AG09319 (cell line): ENCODE measurements around the gene PHTF1.

Source experiments
- DNase-seq: peaks from one replicate; pipeline ENCODE4 v3.0.0-alpha.2; 2010; ENCODE audit warnings: low read depth; ENCODE audit errors: extremely low read depth
- TF ChIP-seq, protein P1 (sequence below): IDR thresholded peaks from 2 replicates; pipeline ENCODE4 v1.5.1; 2011; ENCODE audit warnings: low read depth, mild to moderate bottlenecking, inconsistent platforms, low read length, moderate library complexity

Gene PHTF1

DNA sequence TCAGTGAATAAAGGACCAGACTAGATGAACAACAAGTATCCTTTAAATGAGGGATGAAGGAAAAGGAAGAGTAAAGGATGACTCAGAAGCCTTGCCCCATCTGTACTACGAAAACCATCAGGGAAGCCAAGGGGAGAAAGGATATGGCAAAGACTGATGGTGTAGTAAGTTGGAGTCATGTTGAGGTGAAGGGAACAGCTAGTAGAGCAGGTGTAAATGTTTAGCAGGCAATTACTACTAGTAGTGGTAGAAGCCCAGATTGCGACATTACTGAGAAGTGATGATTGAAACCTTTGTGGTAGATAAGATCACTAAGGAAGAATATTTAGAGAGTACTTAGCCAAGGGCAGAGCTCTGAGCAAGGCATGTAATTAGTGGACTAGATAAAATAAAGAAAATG lies 84.0 kb downstream of the PHTF1 start:
- TF ChIP-seq, protein P1, sequence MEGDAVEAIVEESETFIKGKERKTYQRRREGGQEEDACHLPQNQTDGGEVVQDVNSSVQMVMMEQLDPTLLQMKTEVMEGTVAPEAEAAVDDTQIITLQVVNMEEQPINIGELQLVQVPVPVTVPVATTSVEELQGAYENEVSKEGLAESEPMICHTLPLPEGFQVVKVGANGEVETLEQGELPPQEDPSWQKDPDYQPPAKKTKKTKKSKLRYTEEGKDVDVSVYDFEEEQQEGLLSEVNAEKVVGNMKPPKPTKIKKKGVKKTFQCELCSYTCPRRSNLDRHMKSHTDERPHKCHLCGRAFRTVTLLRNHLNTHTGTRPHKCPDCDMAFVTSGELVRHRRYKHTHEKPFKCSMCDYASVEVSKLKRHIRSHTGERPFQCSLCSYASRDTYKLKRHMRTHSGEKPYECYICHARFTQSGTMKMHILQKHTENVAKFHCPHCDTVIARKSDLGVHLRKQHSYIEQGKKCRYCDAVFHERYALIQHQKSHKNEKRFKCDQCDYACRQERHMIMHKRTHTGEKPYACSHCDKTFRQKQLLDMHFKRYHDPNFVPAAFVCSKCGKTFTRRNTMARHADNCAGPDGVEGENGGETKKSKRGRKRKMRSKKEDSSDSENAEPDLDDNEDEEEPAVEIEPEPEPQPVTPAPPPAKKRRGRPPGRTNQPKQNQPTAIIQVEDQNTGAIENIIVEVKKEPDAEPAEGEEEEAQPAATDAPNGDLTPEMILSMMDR: no peak
- no peak for DNase-seq

DNA sequence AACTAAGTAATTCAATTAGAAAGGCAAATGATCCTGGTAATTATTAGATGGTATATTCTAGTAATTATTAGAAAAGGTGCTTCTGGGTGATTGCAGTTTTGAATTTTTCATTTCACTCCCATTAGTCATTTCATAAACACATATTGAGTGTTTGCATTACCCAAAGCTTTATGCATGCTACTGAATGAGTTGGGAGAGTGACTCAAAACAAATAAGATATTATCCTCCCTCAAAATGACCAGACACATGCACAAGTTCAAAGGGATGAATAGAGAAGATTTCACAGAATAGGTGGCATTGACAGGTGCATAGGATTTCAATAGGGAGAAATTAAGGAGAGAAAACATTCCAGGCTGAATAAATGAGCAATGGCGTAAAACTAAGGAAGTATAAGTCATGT lies 84.7 kb downstream of the PHTF1 start:
- no peak for DNase-seq
- TF ChIP-seq, protein P1: no peak

DNA sequence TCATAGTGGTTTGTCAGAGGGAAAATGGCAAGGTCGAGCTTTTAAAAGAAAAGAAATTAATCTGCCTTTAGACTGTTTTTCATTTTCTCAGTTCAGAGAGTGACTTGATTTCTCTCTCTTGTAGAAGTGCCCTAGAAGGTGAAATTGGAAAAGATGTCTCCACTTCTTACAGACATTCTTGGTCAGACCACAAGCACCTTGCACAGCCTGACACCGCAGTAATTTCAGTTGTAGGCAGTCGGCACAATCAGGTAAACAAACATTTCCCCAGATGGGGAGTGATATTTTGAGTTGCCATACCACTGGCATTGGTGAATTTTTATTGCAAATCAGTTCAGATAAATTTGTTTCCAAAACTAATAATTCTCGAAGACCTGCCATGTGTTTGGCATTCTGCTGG lies 86.8 kb downstream of the PHTF1 start:
- no peak for DNase-seq
- TF ChIP-seq, protein P1: no peak

DNA sequence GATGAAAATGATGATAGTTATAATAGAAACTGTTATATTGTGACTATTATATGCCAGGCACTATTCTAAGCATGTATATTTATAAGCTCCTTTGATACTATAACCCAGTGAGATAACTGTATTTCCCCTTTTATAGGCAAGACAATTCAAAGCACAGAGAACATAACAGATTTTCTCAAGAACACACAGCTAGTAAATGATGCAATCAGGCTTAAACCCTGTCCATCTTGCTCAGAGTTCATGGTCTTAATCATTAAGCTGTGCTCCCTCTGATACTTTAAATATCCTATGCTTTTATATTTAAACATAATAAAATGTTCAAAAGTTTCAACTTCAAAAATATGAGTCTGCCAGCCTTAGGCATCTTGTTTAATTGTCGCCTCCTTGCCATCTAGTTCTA lies 88.6 kb downstream of the PHTF1 start:
- DNase-seq: no peak
- TF ChIP-seq, protein P1: no peak

DNA sequence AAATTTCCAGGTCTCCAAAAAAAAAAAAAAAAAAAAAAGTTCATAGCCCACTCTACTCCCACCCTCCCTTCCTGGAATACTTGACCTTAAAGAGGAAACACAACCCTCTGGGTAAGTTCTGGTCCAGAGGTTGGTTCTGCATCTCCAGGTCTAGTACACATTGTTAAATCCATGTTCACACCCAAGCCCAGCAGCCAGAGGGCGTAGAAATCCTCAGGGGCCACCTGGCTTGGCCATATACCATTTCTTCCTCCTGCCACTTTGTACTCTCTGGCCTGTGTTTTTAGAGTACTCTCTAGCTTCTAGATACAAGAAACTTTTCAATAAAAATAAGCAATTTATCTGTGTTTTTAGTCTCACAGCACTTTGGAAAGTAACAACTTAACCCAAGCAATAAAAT lies 89.3 kb downstream of the PHTF1 start:
- DNase-seq: no peak
- TF ChIP-seq, protein P1: no peak

DNA sequence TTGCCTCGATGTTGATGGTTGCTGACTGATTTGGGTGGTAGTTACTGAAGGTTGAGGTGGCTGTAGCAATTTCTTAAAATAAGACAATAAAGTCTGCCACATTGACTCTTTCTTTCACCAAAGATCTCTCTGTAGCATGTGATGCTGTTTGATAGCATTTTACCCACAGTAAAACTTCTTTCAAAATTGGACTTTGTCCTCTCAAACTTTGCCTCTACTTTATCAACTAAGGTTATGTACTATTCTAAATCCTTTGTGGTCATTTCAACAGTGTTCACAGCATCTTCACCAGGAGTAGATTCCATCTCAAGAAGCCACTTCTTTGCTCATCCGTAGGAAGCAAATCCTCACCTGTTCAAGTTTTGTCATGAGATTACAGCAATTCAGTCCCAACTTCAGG lies 93.2 kb downstream of the PHTF1 start:
- TF ChIP-seq, protein P1: no peak
- DNase-seq: no peak

DNA sequence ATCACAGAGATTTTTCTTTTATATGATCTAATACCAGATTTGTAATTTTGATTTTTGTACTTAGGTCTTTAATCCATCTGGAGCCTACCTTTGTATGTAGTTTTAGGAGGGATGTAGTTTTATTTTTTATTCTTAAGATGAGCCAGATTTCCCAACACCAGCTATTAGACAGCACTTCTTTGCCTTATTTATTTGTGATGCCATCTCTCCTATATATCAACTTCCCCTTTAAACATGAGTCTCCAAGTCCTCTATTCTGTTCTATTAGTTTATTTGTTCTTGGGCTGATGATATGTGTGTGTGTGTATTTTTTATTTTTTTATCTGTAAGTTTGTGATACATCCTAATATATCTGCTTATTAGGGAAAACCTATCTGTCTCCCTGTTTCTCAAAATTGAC lies 94.2 kb downstream of the PHTF1 start:
- TF ChIP-seq, protein P1: no peak

More for the DNA sequence above, 94.2 kb downstream of the PHTF1 start:
- no peak for DNase-seq
